ENCODE measurements around the gene WNT3A.

Gene WNT3A

DNA sequence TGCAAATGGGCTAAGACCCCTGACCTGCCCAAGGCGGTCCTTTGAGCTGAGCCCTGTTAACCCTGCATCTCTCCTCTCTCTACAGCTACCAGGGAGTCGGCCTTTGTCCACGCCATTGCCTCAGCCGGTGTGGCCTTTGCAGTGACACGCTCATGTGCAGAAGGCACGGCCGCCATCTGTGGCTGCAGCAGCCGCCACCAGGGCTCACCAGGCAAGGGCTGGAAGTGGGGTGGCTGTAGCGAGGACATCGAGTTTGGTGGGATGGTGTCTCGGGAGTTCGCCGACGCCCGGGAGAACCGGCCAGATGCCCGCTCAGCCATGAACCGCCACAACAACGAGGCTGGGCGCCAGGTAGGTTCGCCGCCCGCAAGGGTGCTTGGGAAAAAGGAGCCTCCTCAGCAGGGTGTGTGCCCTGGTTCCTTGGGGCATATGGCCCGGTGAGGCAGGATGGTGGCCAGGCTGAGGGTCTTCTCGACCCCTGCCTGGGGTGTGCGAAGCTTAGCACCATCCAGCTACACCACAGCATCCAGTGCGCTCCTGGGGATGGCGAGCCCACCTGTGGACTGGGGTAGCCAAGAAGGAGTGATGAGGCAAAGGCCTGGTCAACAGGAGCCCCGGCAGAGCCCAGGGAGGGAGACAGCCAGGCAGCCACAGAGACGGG lies 43.9 kb downstream of the WNT3A start:
- no peak for ATAC-seq
- no peak for TF ChIP-seq POU6F1 (CRISPR knock-in tag; IDR thresholded peaks at IDR 0.05; ENCODE audit: borderline replicate concordance, low read depth)
- TF ChIP-seq SNAI2 (CRISPR knock-in tag; IDR thresholded peaks at IDR 0.05): no peak
- TF ChIP-seq GLIS3 (CRISPR knock-in tag; IDR thresholded peaks at IDR 0.05): no peak
- TF ChIP-seq RARB (CRISPR knock-in tag; IDR thresholded peaks at IDR 0.05): no peak
- no peak for TF ChIP-seq ARNTL (CRISPR knock-in tag; IDR thresholded peaks at IDR 0.05; ENCODE audit: borderline replicate concordance, low read depth)
- TF ChIP-seq ZFP3 (CRISPR knock-in tag; IDR thresholded peaks at IDR 0.05): no peak
- TF ChIP-seq ZNF70 (CRISPR knock-in tag; IDR thresholded peaks at IDR 0.05): no peak

DNA sequence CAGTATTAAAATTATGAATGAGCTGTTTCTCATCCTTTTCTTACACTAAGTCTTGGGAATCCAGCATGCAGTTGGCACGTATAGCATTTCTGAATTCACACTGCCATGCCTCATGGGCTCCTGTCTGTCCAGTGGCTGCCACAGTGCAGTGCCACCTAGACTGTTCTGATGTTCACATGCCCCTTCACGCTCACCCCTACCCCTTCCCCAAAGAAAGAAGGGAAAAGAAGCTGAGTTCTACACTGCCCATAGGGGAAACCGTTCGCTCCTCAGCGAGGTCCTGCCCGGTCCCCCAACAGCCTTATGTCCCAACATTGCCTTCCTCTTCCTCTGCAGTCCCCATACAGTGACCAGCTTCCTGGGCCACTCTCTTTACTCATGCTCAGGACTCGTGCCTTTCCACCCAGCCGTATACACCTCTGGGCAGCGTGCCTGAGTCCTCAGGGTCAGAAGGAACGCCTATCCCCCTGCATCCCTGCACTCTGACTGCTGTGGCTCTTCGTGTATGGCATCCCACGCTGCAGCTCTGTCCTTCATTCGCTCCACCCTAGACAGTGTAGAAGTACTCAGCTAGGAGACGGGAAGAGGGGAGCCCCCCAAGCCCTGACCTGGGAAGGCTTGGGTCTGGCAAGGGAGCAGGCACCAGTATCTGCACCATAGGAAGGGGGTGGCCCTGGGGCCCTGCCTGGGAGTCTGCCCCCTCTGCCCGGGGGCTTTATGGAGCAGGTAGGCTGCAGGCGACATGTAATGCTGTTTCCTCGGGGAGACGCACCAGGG lies 51.6 kb downstream of the WNT3A start:
- TF ChIP-seq PATZ1 (CRISPR knock-in tag; IDR thresholded peaks at IDR 0.05; ENCODE audit: borderline replicate concordance): no peak
- no peak for TF ChIP-seq ZNF8 (CRISPR knock-in tag; IDR thresholded peaks at IDR 0.05)
- no peak for ATAC-seq

GRCh38 chr1:228058949-228059633 lies 52.3 kb downstream of the WNT3A start:
- ATAC-seq: no peak
- TF ChIP-seq BACH2 (CRISPR knock-in tag; IDR thresholded peaks at IDR 0.05; ENCODE audit: borderline replicate concordance): no peak
- TF ChIP-seq, protein P1, sequence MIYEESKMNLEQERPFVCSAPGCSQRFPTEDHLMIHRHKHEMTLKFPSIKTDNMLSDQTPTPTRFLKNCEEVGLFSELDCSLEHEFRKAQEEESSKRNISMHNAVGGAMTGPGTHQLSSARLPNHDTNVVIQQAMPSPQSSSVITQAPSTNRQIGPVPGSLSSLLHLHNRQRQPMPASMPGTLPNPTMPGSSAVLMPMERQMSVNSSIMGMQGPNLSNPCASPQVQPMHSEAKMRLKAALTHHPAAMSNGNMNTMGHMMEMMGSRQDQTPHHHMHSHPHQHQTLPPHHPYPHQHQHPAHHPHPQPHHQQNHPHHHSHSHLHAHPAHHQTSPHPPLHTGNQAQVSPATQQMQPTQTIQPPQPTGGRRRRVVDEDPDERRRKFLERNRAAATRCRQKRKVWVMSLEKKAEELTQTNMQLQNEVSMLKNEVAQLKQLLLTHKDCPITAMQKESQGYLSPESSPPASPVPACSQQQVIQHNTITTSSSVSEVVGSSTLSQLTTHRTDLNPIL (CRISPR knock-in tag; IDR thresholded peaks at IDR 0.05; ENCODE audit: low read depth): no peak
- no peak for TF ChIP-seq PATZ1 (CRISPR knock-in tag; IDR thresholded peaks at IDR 0.05; ENCODE audit: borderline replicate concordance)

DNA sequence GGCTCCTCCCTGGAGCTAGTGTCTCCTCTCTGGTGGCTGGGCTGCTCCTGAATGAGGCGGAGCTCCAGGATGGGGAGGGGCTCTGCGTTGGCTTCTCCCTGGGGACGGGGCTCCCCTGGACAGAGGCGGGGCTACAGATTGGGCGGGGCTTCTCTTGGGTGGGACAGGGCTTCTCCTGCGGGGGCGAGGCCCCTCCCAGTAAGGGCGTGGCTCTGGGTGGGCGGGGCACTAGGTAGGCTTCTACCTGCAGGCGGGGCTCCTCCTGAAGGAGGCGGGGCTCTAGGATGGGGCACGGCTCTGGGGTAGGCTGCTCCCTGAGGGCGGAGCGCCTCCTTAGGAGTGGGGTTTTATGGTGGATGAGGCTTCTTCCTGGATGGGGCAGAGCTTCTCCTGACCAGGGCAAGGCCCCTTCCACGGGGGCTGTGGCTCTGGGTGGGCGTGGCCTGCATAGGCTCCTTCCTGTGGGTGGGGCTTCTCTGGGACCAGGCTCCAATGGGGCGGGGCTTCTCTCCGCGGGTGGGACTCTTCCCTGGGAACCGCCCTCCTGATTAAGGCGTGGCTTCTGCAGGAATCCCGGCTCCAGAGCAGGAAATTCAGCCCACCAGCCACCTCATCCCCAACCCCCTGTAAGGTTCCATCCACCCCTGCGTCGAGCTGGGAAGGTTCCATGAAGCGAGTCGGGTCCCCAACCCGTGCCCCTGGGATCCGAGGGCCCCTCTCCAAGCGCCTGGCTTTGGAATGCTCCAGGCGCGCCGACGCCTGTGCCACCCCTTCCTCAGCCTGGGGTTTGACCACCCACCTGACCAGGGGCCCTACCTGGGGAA lies 53.0 kb downstream of the WNT3A start:
- peak; percentile 41 for ATAC-seq
- TF ChIP-seq PPARA (CRISPR knock-in tag; IDR thresholded peaks at IDR 0.05; ENCODE audit: borderline replicate concordance): no peak
- TF ChIP-seq SNAI2 (CRISPR knock-in tag; IDR thresholded peaks at IDR 0.05): no peak
- TF ChIP-seq ESRRG (CRISPR knock-in tag; IDR thresholded peaks at IDR 0.05): no peak
- TF ChIP-seq GLIS3 (CRISPR knock-in tag; IDR thresholded peaks at IDR 0.05): no peak
- TF ChIP-seq, protein P1 (CRISPR knock-in tag; IDR thresholded peaks at IDR 0.05; ENCODE audit: low read depth): no peak
- no peak for TF ChIP-seq ISL1 (CRISPR knock-in tag; IDR thresholded peaks at IDR 0.05)
- TF ChIP-seq ZNF70 (CRISPR knock-in tag; IDR thresholded peaks at IDR 0.05): no peak
- no peak for TF ChIP-seq RARB (CRISPR knock-in tag; IDR thresholded peaks at IDR 0.05)
- no peak for TF ChIP-seq ARNTL (CRISPR knock-in tag; IDR thresholded peaks at IDR 0.05; ENCODE audit: borderline replicate concordance, low read depth)
- no peak for TF ChIP-seq ZC3H10 (CRISPR knock-in tag; IDR thresholded peaks at IDR 0.05)
- no peak for TF ChIP-seq ZFP30 (CRISPR knock-in tag; IDR thresholded peaks at IDR 0.05)
- TF ChIP-seq CSRNP3 (CRISPR knock-in tag; IDR thresholded peaks at IDR 0.05): no peak
- TF ChIP-seq ZNF8 (CRISPR knock-in tag; IDR thresholded peaks at IDR 0.05): no peak
